ENCODE measurements around the gene DCUN1D2.
A peak's percentile ranks its signal among the peaks of the same experiment; 100 is the strongest.
"Not testable (repeated sequence)": the region's sequence is repeated elsewhere in the genome, so short reads cannot be mapped to it uniquely, and the experiment has no call there.

Gene DCUN1D2

GRCh38 chr13:113460599-113460998 lies 29.9 kb downstream of the DCUN1D2 start:
- no peak for DNase-seq

GRCh38 chr13:113460064-113460555 lies 30.4 kb downstream of the DCUN1D2 start:
- no peak for DNase-seq

GRCh38 chr13:113458253-113459065 lies 32.1 kb downstream of the DCUN1D2 start:
- peak; percentile 35 for DNase-seq

- DNase-seq: no peak
Measured at GRCh38 chr13:113457510-113457909, 33.0 kb downstream of the DCUN1D2 start.

GRCh38 chr13:113456116-113456702 lies 34.3 kb downstream of the DCUN1D2 start:
- DNase-seq: no peak

GRCh38 chr13:113455384-113455783 lies 35.1 kb downstream of the DCUN1D2 start:
- no peak for DNase-seq

- no peak for DNase-seq
Measured at GRCh38 chr13:113454936-113455335, 35.6 kb downstream of the DCUN1D2 start.

- DNase-seq: peak; percentile 12
Measured at GRCh38 chr13:113452942-113453901, 37.3 kb downstream of the DCUN1D2 start, which contains the start of gene ADPRHL1. Gene ADPRHL1, minus strand, starts transcription at chr13:113453488. Its CDS starts 51 bp downstream, at chr13:113453437.

- DNase-seq: no peak
Measured at GRCh38 chr13:113452466-113452865, 38.0 kb downstream of the DCUN1D2 start.

GRCh38 chr13:113451951-113452421 lies 38.5 kb downstream of the DCUN1D2 start:
- DNase-seq: no peak

- peak; percentile 27 for DNase-seq
Measured at GRCh38 chr13:113450861-113451620, 39.5 kb downstream of the DCUN1D2 start.

GRCh38 chr13:113450348-113450744 lies 40.2 kb downstream of the DCUN1D2 start:
- DNase-seq: not testable (repeated sequence)

GRCh38 chr13:113449693-113450347 lies 40.7 kb downstream of the DCUN1D2 start:
- DNase-seq: no peak

- DNase-seq: no peak
Measured at GRCh38 chr13:113448885-113449692, 41.4 kb downstream of the DCUN1D2 start.

- DNase-seq: no peak
Measured at GRCh38 chr13:113448545-113448884, 42.0 kb downstream of the DCUN1D2 start.

GRCh38 chr13:113447596-113447995 lies 42.9 kb downstream of the DCUN1D2 start:
- no peak for DNase-seq

GRCh38 chr13:113446488-113446854 lies 44.0 kb downstream of the DCUN1D2 start:
- no peak for DNase-seq

GRCh38 chr13:113445791-113446487 lies 44.6 kb downstream of the DCUN1D2 start:
- no peak for DNase-seq

- DNase-seq: no peak
Measured at GRCh38 chr13:113443991-113444390, 46.5 kb downstream of the DCUN1D2 start.

GRCh38 chr13:113442985-113443362 lies 47.5 kb downstream of the DCUN1D2 start:
- no peak for DNase-seq

Data from fibroblast of upper back skin (primary cell).